RCC 7860 (cell line): ENCODE results near the gene WDFY3.

Experiments
- DNase-seq: peaks from one replicate; pipeline ENCODE4 v3.0.0-alpha.2; 2015; ENCODE audit warnings: low spot score
- FAIRE-seq: peaks from 2 replicates; lab custom pipeline; 2012; peaks lifted over from hg19 to GRCh38; lab: Jason Lieb, UNC

The WDFY3 gene, protein sequence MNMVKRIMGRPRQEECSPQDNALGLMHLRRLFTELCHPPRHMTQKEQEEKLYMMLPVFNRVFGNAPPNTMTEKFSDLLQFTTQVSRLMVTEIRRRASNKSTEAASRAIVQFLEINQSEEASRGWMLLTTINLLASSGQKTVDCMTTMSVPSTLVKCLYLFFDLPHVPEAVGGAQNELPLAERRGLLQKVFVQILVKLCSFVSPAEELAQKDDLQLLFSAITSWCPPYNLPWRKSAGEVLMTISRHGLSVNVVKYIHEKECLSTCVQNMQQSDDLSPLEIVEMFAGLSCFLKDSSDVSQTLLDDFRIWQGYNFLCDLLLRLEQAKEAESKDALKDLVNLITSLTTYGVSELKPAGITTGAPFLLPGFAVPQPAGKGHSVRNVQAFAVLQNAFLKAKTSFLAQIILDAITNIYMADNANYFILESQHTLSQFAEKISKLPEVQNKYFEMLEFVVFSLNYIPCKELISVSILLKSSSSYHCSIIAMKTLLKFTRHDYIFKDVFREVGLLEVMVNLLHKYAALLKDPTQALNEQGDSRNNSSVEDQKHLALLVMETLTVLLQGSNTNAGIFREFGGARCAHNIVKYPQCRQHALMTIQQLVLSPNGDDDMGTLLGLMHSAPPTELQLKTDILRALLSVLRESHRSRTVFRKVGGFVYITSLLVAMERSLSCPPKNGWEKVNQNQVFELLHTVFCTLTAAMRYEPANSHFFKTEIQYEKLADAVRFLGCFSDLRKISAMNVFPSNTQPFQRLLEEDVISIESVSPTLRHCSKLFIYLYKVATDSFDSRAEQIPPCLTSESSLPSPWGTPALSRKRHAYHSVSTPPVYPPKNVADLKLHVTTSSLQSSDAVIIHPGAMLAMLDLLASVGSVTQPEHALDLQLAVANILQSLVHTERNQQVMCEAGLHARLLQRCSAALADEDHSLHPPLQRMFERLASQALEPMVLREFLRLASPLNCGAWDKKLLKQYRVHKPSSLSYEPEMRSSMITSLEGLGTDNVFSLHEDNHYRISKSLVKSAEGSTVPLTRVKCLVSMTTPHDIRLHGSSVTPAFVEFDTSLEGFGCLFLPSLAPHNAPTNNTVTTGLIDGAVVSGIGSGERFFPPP (N-terminal part only)

DNA sequence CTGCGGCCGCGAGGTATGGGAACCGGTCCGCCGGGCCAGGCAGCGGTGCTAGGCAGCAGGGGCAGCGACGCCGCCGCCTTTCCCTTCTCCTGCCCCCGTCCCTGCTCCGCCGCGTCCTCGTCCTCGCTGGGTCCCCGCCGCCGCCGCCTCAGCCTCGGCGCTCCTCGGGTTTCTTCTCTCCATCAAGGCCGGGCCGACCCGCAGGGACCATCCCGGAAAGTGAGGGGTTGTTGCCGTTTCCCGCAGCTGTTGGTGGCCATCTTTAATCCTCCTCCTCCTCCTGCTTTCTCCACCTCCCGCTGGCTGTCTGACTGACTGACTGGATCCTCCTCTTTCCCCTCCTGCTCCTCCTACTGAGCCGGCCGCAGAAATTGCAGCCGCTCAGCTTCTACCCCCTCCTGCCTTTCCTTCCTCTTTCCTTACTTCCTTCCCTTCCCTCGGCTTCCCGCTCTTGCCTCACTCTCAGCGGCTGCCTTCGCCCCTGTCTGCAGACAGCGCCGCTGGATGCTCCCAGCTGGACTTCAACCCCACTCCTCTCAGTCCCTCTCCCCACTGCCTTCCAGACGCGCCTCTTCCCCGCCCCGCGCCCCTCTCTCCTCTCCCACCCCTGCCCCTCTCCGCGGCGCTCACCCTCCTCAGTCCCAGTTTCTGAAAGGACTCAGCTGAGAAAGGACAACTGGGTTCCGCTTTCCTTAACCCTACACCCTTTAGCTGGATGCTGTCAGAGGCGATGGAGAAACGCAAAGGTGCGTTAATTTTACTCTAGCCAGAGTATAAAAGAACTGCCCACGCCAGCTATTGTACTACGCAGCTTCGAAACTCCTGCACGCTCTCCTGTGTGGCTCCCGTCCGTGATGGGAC lies at the start of gene WDFY3:
Gene WDFY3 (minus strand): TSS at position 309 of the 861 bp plus-strand sequence. CDS start 106,099 bp downstream, outside the sequence.
- peak; percentile 82 for FAIRE-seq
- peak; percentile 87 for DNase-seq

DNA sequence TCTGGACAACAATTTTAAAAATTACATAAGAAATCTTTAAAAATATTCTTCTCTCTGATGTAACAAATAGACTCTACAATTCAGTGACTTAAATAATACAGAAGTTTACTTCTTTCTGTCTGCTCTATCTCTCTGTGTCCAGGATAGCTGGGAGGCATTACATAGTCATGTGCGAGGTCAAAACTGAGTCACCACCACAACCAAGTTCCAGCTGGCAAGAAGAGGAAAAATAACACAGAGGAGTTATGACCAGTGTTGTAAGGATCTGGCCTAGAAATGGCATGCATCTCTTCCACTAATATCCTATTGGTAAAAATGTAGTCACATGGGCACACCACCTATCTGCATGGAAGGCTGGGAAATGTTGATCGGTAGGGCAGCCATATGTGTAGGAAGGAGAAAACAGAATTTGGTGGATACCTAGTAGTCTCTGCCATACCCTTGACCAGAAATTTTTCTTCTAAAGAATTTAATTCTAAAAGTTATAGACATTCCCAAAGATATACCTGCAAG lies 39.4 kb upstream of the WDFY3 start:
- peak; percentile 62 for DNase-seq
- FAIRE-seq: peak; percentile 87

DNA sequence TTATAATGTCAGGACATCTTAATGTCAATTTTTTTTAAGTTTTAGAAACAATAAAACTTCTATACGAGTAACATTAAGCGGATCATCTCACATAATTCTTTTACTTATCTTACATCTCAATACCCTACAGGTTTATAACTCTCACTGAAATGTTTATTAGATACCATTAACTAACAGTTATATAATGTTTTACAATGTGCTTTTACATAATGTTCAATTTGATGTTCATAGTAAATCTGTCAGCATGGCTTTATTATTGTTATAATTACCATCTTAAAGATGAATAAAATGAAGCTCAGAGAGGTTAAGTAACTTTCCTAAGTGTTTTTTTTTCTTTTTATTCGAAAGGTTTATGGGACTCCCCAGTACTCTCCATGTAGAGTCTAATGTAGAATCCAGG lies 33.9 kb upstream of the WDFY3 start:
- FAIRE-seq: no peak

DNA sequence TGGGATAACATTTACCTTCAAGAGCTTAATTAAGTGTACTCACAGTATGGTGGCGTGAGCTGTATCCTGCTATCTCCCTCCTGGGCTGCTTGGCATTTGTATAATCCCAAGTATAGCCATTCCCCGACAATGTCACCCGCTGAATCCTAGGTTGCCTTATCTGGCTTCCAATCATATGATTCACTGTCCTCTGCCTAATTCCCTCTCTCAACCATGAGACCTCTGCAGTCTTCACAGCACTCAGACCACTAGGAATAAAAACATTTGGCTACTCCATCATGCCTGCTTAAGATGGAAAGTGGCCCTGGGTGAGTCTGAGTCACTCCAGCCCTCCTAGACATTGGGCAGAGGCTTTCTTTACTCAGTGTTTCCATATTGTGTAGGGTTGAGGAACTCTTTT lies 28.9 kb upstream of the WDFY3 start:
- FAIRE-seq: no peak

More for the DNA sequence above, 33.9 kb upstream of the WDFY3 start:
- no peak for DNase-seq

DNA sequence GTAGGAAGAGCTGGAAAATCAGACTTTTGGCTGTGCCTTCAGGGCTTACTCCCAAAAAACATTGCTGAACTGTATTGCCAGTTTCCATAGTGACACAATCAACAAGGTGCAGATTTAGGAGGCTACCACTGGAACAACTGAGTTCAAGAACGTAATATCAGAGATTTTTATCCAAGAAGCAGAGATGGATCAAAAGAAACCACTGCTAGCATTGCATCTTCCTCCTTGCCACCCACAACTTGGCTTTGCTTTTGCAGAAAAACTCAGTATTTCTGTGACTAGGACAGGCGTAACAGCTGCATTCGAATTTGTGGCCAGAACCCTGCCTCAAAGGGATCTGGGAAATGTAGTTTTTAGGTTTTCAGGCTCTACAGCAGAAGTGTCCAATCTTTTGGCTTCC lies 27.8 kb upstream of the WDFY3 start:
- FAIRE-seq: no peak
- no peak for DNase-seq

More for the DNA sequence above, 28.9 kb upstream of the WDFY3 start:
- peak; percentile 74 for DNase-seq

DNA sequence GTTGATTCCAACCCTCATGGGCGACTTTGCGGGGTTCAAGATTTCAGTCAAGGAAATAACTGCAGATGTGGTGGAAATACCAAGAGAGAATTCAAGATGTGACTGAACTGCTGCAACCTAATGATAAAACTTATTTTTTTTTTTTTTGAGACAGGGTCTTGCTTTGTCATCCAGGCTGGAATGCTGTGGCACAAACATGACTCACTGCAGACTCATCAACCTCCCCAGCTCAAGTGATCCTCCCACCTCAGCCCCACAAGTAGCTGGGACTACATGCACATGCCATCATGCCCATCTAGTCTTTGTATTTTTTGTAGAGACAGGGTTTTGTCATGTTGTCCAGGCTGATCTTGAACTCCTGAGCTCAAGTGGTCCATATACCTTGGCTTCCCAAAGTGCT lies 19.5 kb upstream of the WDFY3 start:
- peak; percentile 80 for DNase-seq
- peak; percentile 83 for FAIRE-seq

DNA sequence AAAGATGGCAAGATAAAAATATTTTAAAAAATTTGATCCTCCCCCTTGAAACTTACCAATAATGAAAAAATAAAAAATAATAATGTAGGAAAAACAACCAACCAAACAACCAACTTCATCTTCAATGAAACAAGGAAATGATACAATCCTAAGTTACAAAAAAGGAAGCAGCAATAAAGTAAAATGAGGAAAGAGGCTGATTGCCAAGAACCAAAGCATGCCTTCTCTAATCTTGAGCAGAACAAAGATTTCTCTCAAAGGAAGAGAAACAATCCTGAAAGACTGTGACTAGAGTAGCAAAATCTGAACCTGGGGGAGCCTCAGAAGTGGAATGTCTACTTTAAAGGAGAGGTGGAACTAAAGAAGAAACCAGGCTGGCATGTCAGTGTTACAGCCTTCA lies 10.9 kb upstream of the WDFY3 start:
- FAIRE-seq: no peak

DNA sequence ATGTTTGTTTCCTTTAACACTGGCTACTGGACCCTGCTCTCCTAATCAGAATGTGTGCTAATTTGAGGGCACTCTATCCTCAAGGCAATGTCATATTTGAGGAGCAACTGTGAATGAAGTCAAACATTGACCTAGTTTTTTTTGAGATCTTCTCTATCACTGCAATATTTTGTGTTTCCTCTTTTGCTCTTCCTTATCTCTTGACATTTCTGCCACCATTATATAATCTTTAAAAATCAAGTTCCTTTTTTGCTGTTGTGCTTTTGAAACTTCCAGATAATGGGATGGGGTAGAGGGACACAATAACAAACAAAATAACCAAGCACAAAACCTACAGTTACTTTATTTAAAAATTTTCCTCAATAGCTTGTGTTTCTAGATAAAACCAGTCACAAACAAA lies 7.4 kb upstream of the WDFY3 start:
- DNase-seq (no peak), FAIRE-seq (no peak)

More for the DNA sequence above, 10.9 kb upstream of the WDFY3 start:
- DNase-seq: no peak

DNA sequence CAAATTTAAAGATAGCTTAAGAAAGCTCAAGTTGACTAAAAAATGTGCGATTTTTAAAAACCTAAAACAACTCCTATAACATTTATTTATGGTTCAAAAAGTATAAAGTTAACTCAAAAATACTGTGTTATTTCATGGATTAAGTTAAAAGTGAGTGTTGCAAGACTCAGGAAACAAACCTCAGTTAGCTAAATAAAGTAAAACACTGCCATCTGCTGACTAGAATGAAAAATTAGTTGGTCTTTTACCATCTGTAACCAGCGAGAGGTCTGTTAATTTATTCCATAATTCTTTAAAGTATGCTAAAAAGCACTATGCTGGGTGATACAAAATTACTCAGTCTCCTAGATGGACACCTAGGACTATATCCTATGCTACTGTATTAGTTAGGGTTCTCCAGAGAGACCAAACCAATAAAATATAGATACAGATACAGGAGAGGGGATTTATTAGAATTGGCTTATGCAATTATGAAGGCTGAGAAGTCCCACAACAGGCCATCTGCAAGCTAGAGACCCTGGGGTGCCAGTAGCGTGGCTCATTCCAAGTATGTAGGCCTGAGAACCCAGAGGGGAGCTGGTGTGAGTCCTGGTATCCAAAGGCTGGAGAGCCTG lies 4.9 kb upstream of the WDFY3 start:
- DNase-seq (peak; percentile 33), FAIRE-seq (peak; percentile 80)

DNA sequence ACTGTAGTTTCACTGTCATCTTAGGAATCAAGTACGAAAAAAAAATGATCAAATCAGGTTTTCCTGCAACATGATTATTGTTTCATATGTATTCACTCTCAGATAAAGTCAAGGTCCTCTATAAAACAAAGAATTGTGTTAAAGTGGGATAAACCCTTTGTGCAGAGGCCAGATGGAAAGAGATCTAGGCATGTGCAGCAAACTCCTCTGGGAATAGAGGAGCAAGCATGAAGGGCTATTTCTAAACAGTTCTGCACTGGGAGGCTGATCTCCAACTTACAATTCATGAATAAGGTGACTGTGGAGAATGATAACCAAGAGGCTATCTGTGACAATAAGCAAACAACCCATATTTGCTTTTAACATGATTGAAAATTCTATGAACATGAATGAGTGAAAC lies 2.4 kb upstream of the WDFY3 start:
- FAIRE-seq: no peak

DNA sequence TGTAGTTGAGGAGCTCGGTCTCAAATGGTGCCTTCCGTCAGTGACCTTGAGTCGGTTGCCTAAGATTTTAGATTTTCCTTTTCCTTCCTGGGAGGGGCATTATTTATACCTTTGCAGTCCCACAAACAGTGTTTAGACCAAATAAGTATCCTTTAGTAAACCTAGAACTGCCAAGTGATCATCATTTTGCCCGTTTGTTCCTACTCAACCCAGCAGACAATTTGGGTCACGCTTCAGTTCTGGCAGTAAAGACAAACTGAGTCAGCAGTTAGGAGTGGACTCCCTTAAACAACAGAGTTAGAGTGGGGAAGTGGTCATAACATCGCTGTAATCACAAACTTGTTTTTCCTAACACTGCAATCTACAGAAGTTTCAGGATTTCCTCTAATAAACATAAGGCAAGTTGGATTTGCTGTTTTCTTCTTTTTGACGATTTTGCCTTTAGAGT lies 777 bp upstream of the WDFY3 start:
- no peak for FAIRE-seq
- DNase-seq: peak; percentile 13

More for the DNA sequence above, 2.4 kb upstream of the WDFY3 start:
- DNase-seq: no peak

DNA sequence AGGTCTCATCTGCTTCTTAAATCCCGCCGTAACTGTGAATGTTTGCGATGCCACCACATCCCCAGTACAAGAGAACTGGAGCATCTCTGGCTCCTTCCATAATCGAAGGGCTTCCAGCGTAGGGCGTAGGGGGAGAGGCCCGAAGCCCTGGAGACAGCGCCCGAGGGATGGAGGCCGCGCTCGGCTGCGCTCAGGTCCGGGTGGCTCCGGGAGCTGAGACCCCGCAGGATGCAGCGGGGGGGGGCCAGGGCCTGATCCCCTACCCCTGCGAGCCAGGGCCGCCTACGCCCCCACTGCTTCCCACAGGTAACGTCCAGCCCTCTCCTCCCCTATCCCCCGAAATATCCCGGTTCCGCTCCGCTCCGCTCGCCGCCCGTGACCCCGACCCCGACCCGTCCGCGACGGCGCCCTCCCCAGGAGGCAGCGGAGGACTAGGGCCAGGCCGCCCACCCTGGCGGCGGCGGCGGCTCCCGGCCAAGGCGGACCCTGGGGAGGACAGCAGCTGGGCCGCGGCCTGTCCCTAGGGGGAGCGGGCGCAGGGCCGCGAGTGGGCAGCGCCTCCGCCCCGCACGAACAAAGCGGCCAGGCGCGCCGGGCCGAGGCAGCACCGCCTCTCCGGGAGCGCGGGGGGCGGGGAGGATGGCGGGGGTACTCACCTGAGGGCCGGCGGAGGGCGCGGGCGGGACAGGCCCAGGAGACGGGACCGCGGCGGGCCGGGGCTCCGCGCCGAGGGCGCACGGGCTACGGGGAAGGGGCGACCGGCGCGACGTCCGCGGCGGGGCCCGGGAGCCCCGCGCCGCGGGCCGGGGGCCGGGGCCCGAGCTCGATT lies 723 bp downstream of the WDFY3 start:
- FAIRE-seq: no peak
- DNase-seq: no peak

DNA sequence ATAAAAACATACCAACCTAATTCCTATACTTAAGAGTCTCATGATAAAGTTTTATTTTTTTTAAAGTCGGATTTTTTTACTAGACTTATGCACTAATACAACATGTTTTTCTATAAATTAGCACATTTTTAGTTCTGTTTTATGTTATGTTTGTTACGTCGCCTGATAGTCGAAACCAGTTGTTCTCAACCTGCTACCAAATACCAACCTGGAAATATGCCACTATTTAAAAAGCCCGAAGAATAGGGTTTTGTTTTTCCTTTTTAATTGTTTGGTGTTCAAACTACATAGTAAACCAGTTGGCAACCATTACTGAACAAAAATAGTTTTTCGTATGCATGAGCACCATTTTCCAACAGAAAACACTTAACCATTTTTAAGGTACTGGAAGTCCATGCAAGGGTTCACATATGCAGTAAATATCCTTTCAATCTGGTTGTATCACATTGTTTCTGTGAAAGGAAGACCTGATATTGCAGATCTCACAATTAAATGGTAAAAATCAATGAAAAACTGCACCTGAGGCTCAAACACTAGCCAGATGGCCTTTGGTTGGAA lies 1.4 kb downstream of the WDFY3 start:
- no peak for FAIRE-seq
- DNase-seq: no peak

DNA sequence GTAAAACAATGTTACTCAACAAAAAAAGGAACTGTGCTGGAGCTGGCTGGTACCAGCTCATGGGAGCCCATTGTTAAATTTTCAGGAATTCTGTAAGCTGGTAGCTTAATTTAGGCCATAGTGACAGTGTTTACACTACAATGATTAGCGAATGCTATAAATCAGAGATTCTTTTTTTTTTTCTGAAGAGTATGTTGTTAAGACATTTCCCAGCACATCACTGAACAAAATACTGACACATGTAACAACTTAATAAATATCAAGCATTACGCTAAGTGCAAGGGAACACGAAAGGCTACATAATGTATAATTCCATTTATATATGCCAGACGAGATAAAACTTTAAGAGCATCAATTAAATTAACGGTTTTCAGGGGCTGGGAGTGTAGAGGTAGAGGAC lies 4.4 kb downstream of the WDFY3 start:
- DNase-seq: no peak
- no peak for FAIRE-seq

DNA sequence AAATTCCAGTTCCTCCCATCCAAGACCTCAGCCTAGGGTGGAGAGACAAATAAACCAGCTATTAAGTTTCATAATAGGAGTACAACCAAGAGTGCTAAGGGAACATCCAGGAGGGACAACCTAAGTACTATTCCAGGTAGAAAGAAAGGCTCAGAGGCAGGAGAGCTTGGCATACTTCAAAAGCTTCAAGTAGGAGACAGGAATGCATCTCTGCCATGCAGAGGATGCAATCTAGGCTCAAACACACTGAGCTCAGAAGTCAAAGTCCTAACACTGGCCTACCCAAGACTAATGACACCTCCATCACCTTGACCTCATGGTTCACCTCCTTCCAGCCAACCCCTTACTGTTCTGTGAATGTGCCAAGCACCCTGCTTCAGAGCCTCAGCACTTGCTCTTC lies 8.1 kb downstream of the WDFY3 start:
- no peak for DNase-seq
- no peak for FAIRE-seq

DNA sequence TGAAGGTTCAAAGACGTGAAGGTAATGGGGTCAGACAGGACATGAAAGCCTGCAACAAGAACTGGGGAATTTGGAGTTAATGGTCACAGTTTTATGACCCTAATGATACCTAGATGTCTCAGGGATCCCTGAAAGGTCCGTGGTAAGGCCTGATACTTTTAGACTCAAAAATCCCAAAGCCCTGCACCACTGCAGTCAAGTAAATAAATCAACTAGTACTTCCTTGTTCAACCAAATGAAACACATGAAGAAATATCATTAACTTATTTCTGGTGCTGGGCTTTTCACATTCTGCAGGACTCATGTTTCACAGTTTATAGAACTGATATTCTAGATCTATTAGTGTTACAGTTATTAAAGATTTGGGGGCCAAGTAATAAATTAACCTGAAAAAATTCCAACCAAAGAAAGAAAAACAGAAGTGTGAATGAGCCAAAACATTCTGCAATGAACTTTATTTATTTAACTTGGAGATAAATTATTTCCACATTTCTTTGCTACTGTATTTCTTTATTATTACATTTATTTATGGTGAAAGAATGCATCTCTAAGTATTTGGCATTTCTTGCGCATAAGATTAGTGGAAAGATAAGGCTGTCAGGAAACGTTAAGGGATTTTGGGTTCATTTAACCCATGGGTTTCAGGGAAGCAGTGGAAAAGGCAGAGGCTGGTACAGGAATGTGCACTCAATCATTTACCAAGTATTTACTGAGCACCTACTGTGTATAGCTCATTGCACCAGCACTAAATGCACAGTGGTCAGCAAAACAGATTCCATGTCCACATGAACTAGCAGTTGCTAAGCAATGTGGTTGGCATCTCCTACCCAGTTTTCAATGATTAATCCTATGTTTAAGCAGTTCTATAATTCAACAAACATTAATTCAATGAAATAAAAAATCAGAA lies 8.7 kb downstream of the WDFY3 start:
- DNase-seq: peak; percentile 86
- peak; percentile 97 for FAIRE-seq

DNA sequence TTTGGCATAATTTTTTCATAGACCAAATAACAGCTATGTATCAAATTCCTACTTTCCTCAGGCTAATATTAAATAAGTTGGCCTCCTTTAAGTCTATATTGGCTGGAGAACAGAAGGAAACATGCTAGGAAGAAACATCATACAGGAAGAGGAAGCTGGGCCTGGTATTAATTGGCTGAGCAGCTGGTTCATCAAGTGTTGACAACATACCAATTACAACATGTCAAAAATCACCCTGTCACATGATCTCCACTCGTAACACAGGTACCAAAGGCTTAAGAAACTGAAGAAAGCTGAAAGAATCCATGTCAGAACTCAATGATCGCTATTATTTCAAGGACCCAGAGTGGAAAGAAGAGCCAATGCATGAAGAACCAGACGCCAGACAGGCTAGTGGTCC lies 10.5 kb downstream of the WDFY3 start:
- no peak for DNase-seq
- no peak for FAIRE-seq
